NCI-H345 treated with DMSO at 0.1 percent for 48 hours (cell line): ENCODE results near the gene ARID1A.
"Not testable (repeated sequence)": the region's sequence is repeated elsewhere in the genome, so short reads cannot be mapped to it uniquely, and the experiment has no call there.

Source experiments
- DNase-seq: peaks from one replicate; lab custom pipeline; 2025; ENCODE audit not compliant: unreplicated experiment; lab: John Stamatoyannopoulos, UW

Gene ARID1A

DNA sequence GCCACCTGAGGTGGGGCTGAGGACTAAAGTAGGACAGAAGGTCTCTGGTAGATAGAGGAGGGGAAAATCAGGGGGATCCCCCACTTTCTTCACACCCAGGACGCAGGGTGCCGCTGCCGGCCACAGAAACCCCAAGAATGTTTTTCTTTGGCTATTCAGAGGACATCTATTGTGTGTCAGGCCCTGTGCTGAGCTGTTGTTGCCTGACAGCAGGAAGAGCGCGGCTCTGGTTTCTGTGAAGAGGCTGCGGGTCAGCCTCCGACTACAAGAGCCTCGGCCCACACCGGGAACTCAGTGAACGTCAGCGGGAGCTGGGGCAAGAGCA lies 91.5 kb downstream of the ARID1A start:
- DNase-seq, result no peak

GRCh38 chr1:26787706-26788514 lies 92.1 kb downstream of the ARID1A start, which contains the start of gene PIGV:
Gene PIGV, plus strand, starts transcription at chr1:26787950. Its CDS starts 2,866 bp downstream, at chr1:26790816.
- peak; percentile 88 for DNase-seq

GRCh38 chr1:26788515-26788785 lies 92.6 kb downstream of the ARID1A start:
- DNase-seq, result no peak

DNA sequence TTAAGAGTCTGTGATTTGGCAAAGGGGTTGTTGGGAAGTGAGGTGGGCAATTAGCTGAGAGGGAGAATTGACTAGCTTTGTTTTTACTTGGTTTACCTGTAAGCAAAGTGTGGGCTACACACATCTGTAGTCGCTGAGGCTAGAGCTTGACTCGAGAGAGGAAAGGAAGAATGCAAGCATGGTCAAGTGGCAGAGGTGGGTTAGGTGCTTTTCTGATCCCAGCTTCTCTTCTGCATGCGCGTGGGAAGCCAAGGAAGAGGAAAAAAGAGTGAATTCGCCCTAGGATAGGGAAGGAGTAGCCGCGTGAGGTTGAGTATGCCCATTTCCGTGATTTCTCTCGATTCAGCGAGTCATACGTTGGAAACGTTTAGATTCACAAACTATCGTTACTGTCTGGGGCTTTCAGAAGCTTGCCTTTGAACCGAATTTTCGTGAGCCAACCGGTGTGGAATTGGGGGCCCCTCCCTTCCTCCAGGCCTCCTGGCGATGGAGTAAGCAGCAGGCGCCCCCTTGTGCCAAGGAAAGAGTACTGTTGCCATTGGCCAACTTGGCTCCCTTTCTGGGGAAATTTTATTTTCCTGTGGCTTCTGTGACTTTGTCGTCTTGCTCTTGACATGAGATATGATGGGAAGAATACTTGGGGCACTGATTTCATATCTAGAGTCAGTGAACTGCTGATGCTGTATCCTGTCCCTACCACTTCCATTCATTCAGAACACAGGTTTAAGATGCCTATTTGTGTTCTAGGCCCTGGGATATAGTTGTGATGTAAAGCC lies 93.2 kb downstream of the ARID1A start:
- peak; percentile 83 for DNase-seq

DNA sequence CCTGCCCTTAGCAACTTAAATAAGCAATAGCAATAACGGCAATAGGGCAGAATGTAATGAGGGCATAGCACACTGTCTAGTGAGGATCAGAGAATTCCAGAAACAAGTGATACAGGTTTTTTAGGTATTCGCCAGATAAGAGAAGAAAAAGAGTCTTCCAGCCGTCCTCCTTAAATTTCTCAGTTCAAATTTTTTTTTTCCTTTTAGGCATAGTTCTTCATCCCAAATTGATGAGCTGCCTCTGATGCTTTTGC lies 93.7 kb downstream of the ARID1A start:
- no peak for DNase-seq

DNA sequence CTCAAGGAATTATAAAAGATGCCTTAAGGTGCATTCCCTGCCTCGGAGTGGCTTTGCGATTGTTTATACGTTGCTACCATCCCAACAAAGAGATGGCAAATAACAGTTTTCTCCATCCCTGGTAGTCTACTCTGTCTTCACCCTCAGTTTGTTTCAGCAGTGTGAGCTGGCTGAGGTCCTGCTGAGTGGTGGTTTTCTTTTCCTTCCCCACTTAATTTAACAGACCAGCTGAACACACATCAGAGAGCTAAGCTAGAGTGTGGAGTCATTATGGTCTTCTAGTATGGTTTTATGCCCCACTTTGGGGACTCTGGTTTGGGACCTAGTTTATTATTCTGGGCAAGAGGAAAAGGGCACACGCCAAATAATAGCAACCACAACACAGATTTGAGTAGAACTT lies 94.1 kb downstream of the ARID1A start:
- no peak for DNase-seq

- DNase-seq, result no peak
Observed at GRCh38 chr1:26790551-26790953, 94.7 kb downstream of the ARID1A start.

GRCh38 chr1:26791148-26791547 lies 95.3 kb downstream of the ARID1A start:
- DNase-seq, result no peak

DNA sequence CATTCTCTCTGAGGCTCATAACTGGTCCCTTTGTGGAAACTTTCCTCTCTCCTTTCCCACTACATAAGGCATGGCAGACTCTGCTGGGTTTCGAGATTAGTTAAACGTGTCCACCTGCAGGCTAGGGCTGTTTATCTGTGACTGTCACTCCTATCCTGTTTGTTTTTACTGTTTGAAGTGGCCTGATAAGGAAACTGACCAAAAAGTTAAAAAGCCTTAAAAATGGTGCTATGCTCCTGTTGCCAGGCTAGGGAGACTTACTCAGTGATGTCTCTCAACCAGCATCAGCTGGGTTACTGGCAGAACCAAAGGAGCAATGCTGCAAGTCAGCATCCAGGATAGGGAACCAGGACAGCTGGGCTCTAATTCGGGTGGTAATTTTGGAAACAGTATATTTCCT lies 95.8 kb downstream of the ARID1A start:
- DNase-seq, result no peak

DNA sequence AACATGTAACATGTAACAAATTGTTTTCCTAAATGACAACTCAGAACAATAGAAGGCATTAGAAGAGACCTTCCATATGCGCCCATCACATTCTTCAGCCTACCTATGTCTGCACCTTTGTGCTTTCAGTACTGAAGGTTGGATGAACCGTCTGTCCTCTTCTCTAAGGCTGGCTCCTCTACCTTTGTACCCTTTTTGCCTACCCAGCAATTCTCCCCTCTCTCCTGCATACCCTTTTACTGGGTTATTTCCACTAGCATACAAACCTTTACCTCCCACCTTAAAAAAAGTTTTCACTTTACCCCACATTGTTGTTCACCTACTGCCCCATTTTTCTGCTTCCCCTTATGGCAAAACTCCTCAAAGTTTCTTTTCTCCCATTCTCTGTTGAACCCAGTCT lies 97.1 kb downstream of the ARID1A start:
- no peak for DNase-seq

DNA sequence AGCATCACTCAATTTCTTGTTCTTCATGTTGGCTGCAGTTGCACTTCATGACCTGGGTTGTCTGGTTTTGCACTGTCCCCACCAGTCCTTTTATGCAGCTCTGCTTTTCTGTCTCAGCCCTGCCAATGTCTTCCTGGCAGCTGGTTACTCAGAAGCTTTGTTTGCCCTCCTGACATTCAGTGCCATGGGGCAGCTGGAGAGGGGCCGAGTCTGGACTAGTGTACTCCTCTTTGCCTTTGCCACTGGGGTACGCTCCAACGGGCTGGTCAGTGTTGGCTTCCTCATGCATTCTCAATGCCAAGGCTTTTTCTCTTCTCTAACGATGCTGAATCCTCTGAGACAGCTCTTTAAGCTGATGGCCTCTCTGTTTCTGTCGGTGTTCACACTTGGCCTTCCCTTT lies 98.6 kb downstream of the ARID1A start:
- DNase-seq, result no peak

DNA sequence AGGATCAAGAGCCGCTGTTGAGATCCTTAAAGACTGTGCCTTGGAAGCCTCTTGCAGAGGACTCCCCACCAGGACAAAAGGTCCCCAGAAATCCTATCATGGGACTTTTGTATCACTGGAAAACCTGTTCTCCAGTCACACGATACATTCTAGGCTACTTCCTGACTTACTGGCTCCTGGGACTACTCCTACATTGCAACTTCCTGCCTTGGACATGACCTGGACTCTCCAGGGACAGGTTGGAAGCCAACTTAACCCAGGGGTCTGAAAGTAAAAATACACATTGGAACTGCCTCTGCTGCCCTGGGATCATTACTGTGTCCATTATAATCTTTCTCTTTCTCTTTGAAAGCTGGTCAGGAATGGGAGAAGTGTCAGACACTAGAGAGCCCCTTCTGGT lies 101.8 kb downstream of the ARID1A start:
- DNase-seq, result no peak

DNA sequence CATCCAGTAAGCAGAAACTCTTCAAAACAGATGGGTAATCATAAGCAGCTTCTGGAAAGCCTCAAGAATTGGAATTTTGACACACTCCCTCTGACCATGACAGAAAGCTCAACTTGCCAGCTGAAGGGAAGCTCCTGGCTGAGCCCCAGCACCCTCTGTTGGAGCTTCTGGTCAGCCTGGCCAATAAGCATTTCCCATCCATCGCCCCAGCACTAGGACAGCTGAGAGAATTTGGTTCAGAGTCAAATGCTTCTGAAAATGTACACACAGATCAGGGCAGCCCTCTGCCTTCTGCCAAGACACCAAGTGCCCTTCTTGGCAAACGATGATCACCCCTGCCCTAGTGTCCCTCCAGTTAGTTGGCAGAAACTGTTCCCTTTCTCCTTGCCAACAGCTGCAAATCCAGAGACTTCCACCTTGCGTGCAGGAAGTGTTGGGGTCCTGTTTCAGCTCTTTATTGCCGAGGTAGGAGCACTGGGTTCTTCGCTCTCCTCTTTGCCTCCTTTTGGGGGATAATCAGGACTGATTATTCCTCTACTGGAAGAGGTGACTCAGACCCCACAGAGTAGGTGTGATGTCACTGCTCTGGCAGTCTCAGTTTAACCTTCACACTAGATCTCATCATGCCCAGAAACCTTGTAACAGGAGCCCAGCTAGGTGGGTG lies 103.8 kb downstream of the ARID1A start:
- DNase-seq, result no peak

DNA sequence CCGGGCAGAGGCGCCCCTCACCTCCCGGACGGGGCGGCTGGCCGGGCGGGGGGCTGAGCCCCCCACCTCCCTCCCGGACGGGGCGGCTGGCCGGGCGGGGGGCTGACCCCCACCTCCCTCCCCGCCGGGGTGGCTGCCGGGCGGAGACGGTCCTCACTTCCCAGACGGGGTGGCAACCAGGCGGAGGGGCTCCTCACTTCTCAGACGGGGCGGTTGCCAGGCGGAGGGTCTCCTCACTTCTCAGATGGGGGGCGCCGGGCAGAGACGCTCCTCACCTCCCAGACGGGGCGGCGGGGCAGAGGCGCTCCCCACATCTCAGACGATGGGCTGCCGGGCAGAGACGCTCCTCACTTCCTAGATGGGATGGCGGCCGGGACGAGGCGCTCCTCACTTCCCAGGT lies 108.1 kb downstream of the ARID1A start:
- not testable (repeated sequence) for DNase-seq

DNA sequence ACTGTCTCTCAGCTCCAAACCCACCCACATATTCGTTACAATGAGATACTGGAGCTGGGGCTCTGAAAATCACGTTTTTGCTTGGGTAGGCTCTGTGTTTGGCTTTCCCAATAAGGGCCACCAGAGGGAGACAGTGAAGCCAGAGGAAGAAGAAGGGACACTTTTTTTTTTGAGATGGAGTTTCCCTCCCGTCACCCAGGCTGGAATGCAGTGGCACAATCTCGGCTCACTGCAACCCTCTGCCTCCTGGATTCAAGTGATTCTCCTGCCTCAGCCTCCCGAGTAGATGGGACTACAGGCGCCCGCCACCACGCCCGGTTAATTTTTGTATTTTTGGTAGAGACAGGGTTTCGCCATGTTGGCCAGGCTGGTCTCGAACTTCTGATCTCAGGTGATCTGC lies 114.3 kb downstream of the ARID1A start:
- DNase-seq, result peak; percentile 28

GRCh38 chr1:26811057-26811456 lies 115.2 kb downstream of the ARID1A start:
- DNase-seq, result no peak

DNA sequence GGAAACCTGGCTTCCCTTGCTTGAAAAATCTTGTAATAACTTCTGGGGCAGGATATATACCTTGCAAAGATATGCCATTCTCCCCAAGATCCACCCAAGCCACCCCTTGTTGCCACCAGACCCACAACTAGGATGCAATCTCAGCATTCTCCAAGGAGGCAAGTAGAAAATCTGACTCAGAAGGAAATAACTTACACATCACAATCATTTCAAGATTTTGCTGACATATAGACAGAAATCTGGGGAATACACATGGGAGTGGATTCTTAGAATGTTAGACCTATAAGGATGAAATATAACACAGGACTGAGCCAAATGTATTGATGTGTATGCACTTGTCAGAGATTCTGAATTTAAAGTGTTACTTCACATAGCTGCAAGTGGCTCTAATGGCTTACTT lies 115.9 kb downstream of the ARID1A start:
- DNase-seq, result no peak

GRCh38 chr1:26814377-26814776 lies 118.6 kb downstream of the ARID1A start:
- DNase-seq, result no peak

DNA sequence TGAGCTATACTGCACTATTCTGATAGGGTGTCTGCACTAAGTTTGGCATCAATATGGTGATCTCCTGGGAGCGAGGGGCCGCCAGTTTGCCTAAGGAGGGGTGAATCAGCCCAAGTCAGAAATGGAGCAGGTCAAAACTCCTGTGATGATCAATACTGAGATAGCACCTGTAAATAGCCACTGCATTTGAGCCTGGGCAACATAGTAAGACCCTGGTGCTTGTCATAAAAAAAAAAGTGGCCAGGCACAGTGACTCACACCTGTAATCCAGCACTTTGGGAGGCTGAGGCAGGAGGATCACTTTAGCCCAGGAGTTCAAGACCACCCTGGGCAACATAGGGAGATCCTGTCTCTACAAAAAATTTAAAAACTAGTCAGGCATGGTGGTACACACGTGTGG lies 119.1 kb downstream of the ARID1A start:
- DNase-seq, result no peak

DNA sequence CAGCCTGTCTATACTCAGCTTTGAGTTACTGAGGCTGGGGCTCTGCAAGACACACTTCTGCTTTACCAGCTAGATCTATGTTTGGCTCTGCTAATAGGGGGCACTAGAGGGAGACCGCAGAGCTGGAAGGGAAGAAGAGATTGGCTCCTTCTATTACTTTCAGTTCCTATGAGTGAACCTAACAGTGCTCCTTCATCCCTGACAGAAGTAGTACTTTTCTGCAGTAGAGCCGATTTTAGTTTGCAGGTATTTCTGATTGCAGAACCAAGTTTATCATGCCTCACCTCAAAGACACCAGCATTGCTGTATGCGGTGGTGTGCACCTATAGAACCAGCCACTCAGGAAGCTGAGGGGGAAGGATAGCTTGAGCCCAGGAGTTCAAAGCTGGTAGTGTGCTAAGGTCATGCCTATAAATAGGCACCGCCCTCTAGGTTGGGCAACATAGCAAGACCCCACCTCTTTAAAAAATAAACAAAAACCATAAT lies 125.0 kb downstream of the ARID1A start:
- DNase-seq, result no peak

GRCh38 chr1:26822737-26823395 lies 127.1 kb downstream of the ARID1A start:
- DNase-seq, result no peak

- no peak for DNase-seq
Observed at GRCh38 chr1:26824731-26825130, 128.9 kb downstream of the ARID1A start.
